ENCODE data around the gene PDE3A.

GRCh38 chr12:20469756-20470155, 101.4 kb downstream of the PDE3A start:
- no peak for TF ChIP-seq CTCF (IDR thresholded peaks at IDR 0.05; ENCODE audit: poor library complexity)
- TF ChIP-seq EZH2 (IDR thresholded peaks at IDR 0.05; ENCODE audit: borderline replicate concordance) = no peak

Data from hepatocyte (in vitro differentiated cells).